Tibial nerve (tissue), 3 donors: ENCODE measurements around the gene COMMD4.

Experiments used
- POLR2A ChIP-seq, 2 donors: fragments of 450-650 bp; IDR thresholded peaks; one replicate each; pipeline ENCODE4 v1.6.1; 2017; ENCODE audit warnings: antibody characterized with exemption in 2 of 2, mild to moderate bottlenecking in 2 of 2, moderate library complexity in 2 of 2
- TF ChIP-seq, protein P1 (sequence below), 5 experiments: fragments of 200-600 bp in 3 of 5; fragments of 450-650 bp in 2 of 5; sonication (generic) in 3 of 5; IDR thresholded peaks; one replicate each; pipeline ENCODE4 v1.5.1; 2016 to 2019; ENCODE audit warnings: antibody characterized with exemption in 5 of 5, mild to moderate bottlenecking in 3 of 5, moderate library complexity in 2 of 5

DNA sequence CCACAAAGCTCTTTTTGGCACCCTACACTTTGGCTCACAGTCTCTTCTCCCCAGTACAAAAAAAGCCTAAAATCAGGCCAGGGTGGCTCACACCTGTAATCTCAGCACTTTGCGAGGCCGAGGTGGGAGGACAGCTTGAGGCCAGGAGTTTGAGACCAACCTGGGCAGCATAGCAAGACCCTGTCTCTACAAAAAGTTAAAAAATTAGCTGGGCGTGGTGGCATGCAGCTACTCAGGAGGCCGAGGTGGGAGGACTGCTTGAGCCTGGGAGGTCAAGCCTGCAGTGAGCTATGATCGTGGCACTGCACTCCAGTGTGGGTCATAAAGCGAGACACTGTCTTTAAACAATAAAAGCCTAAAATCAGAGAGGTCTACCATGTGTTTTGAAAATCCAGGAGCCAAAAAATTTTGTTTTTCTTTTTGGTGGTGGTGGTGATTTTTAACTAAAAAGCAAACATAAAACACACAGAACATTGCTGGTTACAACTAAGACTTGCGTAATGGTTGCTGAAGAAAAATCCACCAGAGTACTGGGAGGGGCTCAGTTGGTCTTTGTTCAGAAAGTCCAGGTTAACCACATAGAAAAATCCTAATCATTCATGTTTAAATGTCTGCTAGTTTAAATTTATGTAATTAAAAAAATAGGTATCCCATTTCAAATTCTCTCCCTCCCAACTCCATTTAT, 34.2 kb downstream of the COMMD4 start:
- TF ChIP-seq, protein P1, sequence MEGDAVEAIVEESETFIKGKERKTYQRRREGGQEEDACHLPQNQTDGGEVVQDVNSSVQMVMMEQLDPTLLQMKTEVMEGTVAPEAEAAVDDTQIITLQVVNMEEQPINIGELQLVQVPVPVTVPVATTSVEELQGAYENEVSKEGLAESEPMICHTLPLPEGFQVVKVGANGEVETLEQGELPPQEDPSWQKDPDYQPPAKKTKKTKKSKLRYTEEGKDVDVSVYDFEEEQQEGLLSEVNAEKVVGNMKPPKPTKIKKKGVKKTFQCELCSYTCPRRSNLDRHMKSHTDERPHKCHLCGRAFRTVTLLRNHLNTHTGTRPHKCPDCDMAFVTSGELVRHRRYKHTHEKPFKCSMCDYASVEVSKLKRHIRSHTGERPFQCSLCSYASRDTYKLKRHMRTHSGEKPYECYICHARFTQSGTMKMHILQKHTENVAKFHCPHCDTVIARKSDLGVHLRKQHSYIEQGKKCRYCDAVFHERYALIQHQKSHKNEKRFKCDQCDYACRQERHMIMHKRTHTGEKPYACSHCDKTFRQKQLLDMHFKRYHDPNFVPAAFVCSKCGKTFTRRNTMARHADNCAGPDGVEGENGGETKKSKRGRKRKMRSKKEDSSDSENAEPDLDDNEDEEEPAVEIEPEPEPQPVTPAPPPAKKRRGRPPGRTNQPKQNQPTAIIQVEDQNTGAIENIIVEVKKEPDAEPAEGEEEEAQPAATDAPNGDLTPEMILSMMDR (IDR thresholded peaks at IDR 0.05) = no peak
- no peak for TF ChIP-seq POLR2A (IDR thresholded peaks at IDR 0.05)
